GM12801 (cell line): ENCODE measurements around the gene AMDHD2.

Source experiments
- TF ChIP-seq, protein P1 (sequence below): IDR thresholded peaks from one replicate; pipeline ENCODE4 v1.5.1; 2011; ENCODE audit warnings: control low read depth; ENCODE audit not compliant: insufficient read length; ENCODE audit errors: extremely low read depth

AMDHD2 gene

GRCh38 chr16:2480948-2481347, 39.2 kb upstream of the AMDHD2 start:
- TF ChIP-seq, protein P1, sequence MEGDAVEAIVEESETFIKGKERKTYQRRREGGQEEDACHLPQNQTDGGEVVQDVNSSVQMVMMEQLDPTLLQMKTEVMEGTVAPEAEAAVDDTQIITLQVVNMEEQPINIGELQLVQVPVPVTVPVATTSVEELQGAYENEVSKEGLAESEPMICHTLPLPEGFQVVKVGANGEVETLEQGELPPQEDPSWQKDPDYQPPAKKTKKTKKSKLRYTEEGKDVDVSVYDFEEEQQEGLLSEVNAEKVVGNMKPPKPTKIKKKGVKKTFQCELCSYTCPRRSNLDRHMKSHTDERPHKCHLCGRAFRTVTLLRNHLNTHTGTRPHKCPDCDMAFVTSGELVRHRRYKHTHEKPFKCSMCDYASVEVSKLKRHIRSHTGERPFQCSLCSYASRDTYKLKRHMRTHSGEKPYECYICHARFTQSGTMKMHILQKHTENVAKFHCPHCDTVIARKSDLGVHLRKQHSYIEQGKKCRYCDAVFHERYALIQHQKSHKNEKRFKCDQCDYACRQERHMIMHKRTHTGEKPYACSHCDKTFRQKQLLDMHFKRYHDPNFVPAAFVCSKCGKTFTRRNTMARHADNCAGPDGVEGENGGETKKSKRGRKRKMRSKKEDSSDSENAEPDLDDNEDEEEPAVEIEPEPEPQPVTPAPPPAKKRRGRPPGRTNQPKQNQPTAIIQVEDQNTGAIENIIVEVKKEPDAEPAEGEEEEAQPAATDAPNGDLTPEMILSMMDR: no peak

- TF ChIP-seq, protein P1: no peak
Measured at GRCh38 chr16:2481676-2482075, 38.5 kb upstream of the AMDHD2 start.

- TF ChIP-seq, protein P1: no peak
Measured at GRCh38 chr16:2482249-2482648, 37.9 kb upstream of the AMDHD2 start.

- TF ChIP-seq, protein P1: no peak
Measured at GRCh38 chr16:2482708-2483534, 37.2 kb upstream of the AMDHD2 start.

- TF ChIP-seq, protein P1: no peak
Measured at GRCh38 chr16:2483939-2484897, 36.0 kb upstream of the AMDHD2 start.

GRCh38 chr16:2484898-2485508, 35.2 kb upstream of the AMDHD2 start:
- TF ChIP-seq, protein P1: no peak

DNA sequence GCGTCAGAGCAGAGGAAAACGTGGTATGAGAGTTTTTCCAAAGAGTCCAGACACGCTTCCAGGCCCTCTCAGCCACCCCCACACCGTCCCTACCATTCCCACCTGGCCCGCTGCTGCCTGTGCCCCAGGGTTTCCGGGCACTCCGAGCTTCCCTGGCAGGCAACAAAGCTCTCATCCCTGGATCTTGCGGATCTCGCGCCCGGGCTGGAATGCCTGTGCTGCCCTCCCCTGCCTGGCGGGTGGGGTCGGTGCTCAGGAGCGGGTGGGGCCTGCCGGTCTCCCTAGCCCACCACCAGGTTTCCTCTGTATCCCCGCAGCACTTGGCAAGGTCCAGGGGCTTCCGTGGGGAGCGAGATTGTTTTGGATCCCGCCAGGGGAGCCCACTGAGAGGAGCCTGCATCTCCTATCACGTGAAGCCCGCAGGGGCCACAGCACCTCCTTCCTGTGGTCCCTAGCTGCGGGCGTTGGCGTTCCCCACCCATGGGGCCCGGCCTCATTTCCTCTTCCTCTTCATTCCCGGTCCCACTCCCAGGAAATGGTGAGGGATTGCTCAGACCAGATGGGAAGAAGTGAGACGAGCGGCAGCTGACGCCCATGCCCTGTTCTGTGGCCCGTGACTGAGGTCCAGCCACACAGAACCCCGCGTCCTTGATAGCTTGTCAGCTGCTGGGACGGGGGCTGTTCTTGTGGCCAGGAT, 34.2 kb upstream of the AMDHD2 start:
- TF ChIP-seq, protein P1: no peak
